SK-N-MC (cell line): Measurements from ENCODE around the gene CPAMD8.

Source experiments
- EZH2 ChIP-seq: fragments of 200-600 bp; sonication (generic); IDR thresholded peaks from one replicate; pipeline ENCODE4 v1.6.1; 2017; ENCODE audit warnings: antibody characterized with exemption
- FOXP2 ChIP-seq: optimal IDR thresholded peaks from 2 replicates; pipeline ENCODE3; 2011; ENCODE audit warnings: mild to moderate bottlenecking, moderate library complexity; ENCODE audit not compliant: insufficient read depth; ENCODE audit errors: extremely low read length, control extremely low read depth
- POLR2AphosphoS5 ChIP-seq: IDR thresholded peaks from 2 replicates; pipeline ENCODE4 v1.6.1; 2012; ENCODE audit warnings: mild to moderate bottlenecking, low read depth, low read length, borderline replicate concordance

- TF ChIP-seq POLR2AphosphoS5 (no peak), FOXP2 (no peak), EZH2 (no peak)
Observed at GRCh38 chr19:16883522-16883921, 143.1 kb downstream of the CPAMD8 start.
